ENCODE data around the gene RNF34.
A peak's percentile ranks its signal among the peaks of the same experiment; 100 is the strongest.

DNA sequence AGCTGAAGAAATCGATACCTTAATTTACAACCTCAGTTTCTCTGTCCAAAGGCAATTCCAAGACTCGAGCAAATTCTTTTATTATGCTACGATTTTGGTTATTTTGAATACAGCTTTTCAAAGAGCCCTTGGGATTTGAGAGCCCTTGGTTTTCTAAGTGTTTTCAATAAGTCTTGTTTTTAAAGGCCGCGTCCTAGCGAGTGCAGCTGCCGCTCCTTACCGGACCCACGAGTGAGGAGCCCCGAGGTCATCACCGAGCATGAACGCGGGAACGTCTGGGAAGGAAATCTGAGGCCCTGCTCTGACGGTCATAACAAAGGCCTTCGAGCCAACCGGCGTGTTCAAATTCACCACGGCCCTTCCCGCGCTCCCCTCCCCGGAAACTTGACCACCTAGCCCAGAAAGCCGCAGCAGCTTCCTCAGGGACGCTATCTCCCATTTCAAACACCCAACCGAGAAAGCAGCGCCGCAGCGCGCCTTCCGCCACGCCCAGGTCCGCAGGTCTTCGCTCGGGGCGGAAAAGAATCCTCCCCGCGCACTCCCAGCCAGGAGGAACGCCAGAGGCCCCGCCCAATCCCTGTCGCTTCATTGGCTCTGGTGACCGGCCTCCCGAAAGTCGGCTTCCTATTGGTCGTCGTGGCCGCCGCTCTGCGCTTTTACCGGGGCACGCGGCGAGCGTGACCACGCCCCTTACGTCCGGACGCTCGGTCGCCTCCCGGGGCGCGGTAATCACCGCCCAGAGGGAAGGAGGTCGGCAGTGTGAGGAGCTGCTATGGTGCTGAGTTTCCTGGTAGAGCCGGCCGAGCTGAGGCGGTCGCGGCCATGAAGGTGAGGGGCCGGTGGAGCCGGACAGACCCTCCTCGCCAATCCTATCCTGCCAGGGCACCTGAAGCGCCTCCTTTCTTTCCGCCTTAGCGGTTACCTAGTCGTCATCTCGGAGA is at the start of gene RNF34:
- TF ChIP-seq POLR2AphosphoS5 (IDR thresholded peaks at IDR 0.05) = peak; percentile 98
- TF ChIP-seq, protein P1, sequence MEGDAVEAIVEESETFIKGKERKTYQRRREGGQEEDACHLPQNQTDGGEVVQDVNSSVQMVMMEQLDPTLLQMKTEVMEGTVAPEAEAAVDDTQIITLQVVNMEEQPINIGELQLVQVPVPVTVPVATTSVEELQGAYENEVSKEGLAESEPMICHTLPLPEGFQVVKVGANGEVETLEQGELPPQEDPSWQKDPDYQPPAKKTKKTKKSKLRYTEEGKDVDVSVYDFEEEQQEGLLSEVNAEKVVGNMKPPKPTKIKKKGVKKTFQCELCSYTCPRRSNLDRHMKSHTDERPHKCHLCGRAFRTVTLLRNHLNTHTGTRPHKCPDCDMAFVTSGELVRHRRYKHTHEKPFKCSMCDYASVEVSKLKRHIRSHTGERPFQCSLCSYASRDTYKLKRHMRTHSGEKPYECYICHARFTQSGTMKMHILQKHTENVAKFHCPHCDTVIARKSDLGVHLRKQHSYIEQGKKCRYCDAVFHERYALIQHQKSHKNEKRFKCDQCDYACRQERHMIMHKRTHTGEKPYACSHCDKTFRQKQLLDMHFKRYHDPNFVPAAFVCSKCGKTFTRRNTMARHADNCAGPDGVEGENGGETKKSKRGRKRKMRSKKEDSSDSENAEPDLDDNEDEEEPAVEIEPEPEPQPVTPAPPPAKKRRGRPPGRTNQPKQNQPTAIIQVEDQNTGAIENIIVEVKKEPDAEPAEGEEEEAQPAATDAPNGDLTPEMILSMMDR (IDR thresholded peaks at IDR 0.05) = peak in 2 of 4 experiments; percentile 10 to 11
